Liver (tissue), 9 donors: Measurements from ENCODE around the gene PAK1. TPM values are rescaled to one million over a fixed set of nuclear protein-coding genes. Genes with fewer than 3 reads are reported as not detected.

Experiments used
- DNase-seq: peaks from one replicate; pipeline ENCODE4 v3.0.0-alpha.2; 2017; ENCODE audit warnings: low spot score
- H3K27ac ChIP-seq, 2 donors: one replicate each; pipeline ENCODE4 v1.7.0; 2013; ENCODE audit warnings: inconsistent platforms in 2 of 2, low read length in 2 of 2, control low read depth in 1 of 2, low read depth in 1 of 2, mild to moderate bottlenecking in 1 of 2
- H3K27me3 ChIP-seq, 4 donors: one replicate each; pipeline versions ENCODE4 v1.6.1 to v1.7.0; 2013; ENCODE audit warnings: low read length in 3 of 4, inconsistent platforms in 1 of 4, mild to moderate bottlenecking in 1 of 4, moderate library complexity in 1 of 4; ENCODE audit not compliant: control insufficient read depth in 4 of 4, insufficient read depth in 4 of 4
- H3K36me3 ChIP-seq, 4 donors: one replicate each; pipeline versions ENCODE4 v1.6.1 to v1.7.0; 2013; ENCODE audit warnings: low read length in 3 of 4, mild to moderate bottlenecking in 3 of 4, low read depth in 1 of 4, moderate library complexity in 1 of 4; ENCODE audit not compliant: control insufficient read depth in 4 of 4, insufficient read depth in 3 of 4
- H3K4me1 ChIP-seq, 4 donors: one replicate each; pipeline versions ENCODE4 v1.6.1 to v1.7.0; 2013; ENCODE audit warnings: low read length in 3 of 4, mild to moderate bottlenecking in 3 of 4, moderate library complexity in 1 of 4; ENCODE audit not compliant: control insufficient read depth in 4 of 4, insufficient read depth in 4 of 4
- H3K4me3 ChIP-seq, 3 donors: one replicate each; pipeline versions ENCODE4 v1.6.1 to v1.7.0; 2013; ENCODE audit warnings: low read length in 3 of 3, control low read depth in 1 of 3, low read depth in 1 of 3, mild to moderate bottlenecking in 1 of 3
- H3K9ac ChIP-seq, 2 donors: one replicate each; pipeline ENCODE4 v1.7.0; 2013; ENCODE audit warnings: low read length in 2 of 2, mild to moderate bottlenecking in 2 of 2, moderate library complexity in 2 of 2, control low read depth in 1 of 2, low read depth in 1 of 2
- H3K9me3 ChIP-seq, 4 donors: one replicate each; pipeline versions ENCODE4 v1.6.1 to v1.7.0; 2013; ENCODE audit warnings: low read length in 3 of 4; ENCODE audit not compliant: control insufficient read depth in 4 of 4
- ATF3 ChIP-seq: IDR thresholded peaks from 2 replicates; pipeline ENCODE4 v1.6.1; 2016; ENCODE audit warnings: antibody characterized with exemption
- EGR1 ChIP-seq, 2 donors: IDR thresholded peaks; 2 replicates each; pipeline ENCODE4 v1.6.1; 2016 to 2018; ENCODE audit warnings: antibody characterized with exemption in 2 of 2, low read depth in 2 of 2
- FOXA1 ChIP-seq: IDR thresholded peaks from 2 replicates; pipeline ENCODE4 v1.6.1; 2016; ENCODE audit warnings: antibody characterized with exemption
- FOXA2 ChIP-seq: IDR thresholded peaks from 2 replicates; pipeline ENCODE4 v1.6.1; 2016; ENCODE audit warnings: antibody characterized with exemption
- GABPA ChIP-seq, 2 donors: IDR thresholded peaks in 1 of 2; conservative IDR thresholded peaks in 1 of 2; 2 replicates each; pipeline ENCODE4 v1.6.1; 2016; ENCODE audit warnings: antibody characterized with exemption in 2 of 2, mild to moderate bottlenecking in 1 of 2, moderate library complexity in 1 of 2
- HNF4A ChIP-seq, 2 donors: conservative IDR thresholded peaks; 2 replicates each; pipeline ENCODE4 v1.6.1; 2016; ENCODE audit warnings: antibody characterized with exemption in 2 of 2, mild to moderate bottlenecking in 2 of 2
- HNF4G ChIP-seq: IDR thresholded peaks from 2 replicates; pipeline ENCODE4 v1.6.1; 2016; ENCODE audit warnings: antibody characterized with exemption
- JUND ChIP-seq, 2 donors: IDR thresholded peaks; 2 replicates each; pipeline ENCODE4 v1.6.1; 2016; ENCODE audit warnings: antibody characterized with exemption in 2 of 2
- MAX ChIP-seq: IDR thresholded peaks from 2 replicates; pipeline ENCODE4 v1.6.1; 2016; ENCODE audit warnings: antibody characterized with exemption
- RAD21 ChIP-seq, 2 donors: IDR thresholded peaks; 2 replicates each; pipeline ENCODE4 v1.6.1; 2016; ENCODE audit warnings: antibody characterized with exemption in 2 of 2, mild to moderate bottlenecking in 2 of 2
- RXRA ChIP-seq, 2 donors: IDR thresholded peaks; 2 replicates each; pipeline ENCODE4 v1.6.1; 2017 to 2018; ENCODE audit warnings: antibody characterized with exemption in 2 of 2, mild to moderate bottlenecking in 1 of 2
- SP1 ChIP-seq: IDR thresholded peaks from 2 replicates; pipeline ENCODE4 v1.6.1; 2018; ENCODE audit warnings: antibody characterized with exemption, mild to moderate bottlenecking
- TAF1 ChIP-seq: conservative IDR thresholded peaks from 2 replicates; pipeline ENCODE4 v1.6.1; 2016; ENCODE audit warnings: antibody characterized with exemption, mild to moderate bottlenecking
- YY1 ChIP-seq: IDR thresholded peaks from 2 replicates; pipeline ENCODE4 v1.6.1; 2016; ENCODE audit warnings: antibody characterized with exemption, mild to moderate bottlenecking
- ZBTB33 ChIP-seq: IDR thresholded peaks from 2 replicates; pipeline ENCODE4 v1.6.1; 2016; ENCODE audit warnings: antibody characterized with exemption
- WGBS: extraction: QIAGEN DNeasy Blood & Tissue Kit; methylation state at CpG from one replicate; pipeline ENCODE4 v1.1.7; 2013; 5-methylcytosine and 5-hydroxymethylcytosine counted together
- polyA plus RNA-seq, 2 donors: library from polyadenylated mRNA; stranded (reverse) in 1 of 2; unstranded in 1 of 2; fragments of 200-250 nt in 1 of 2; fragments of >200 nt in 1 of 2; fragmentation: Nextera tagmentation in 1 of 2; extraction: Ambion mirVana in 1 of 2; gene quantifications; one replicate each; pipeline versions ENCODE4 v1.2.1 to v1.2.3, GENCODE V29; 2013 to 2015
- total RNA-seq, 2 donors: library from RNA; depleted of rRNA; stranded (reverse); fragments of >200 nt; gene quantifications; one replicate each; pipeline ENCODE4 v1.2.3, GENCODE V29; 2014
- TF ChIP-seq, protein P1 (sequence below): IDR thresholded peaks from 2 replicates; pipeline ENCODE4 v1.6.1; 2016; ENCODE audit warnings: antibody characterized with exemption, mild to moderate bottlenecking
- TF ChIP-seq, protein P2 (sequence below): fragments of 150-350 bp; IDR thresholded peaks from 2 replicates; pipeline ENCODE4 v1.5.1; 2017; ENCODE audit warnings: improper control_type of control experiment, low read depth, low read length; ENCODE audit not compliant: missing input control
- donor health status: healthy.
- donor health status: healthy.
- donor health status: healthy.
- donor health status: healthy.
- donor health status: healthy.

PAK1 gene
- total and polyA plus RNA-seq, 4 donors = 3.6 to 24.9 (median 7.4) TPM

DNA sequence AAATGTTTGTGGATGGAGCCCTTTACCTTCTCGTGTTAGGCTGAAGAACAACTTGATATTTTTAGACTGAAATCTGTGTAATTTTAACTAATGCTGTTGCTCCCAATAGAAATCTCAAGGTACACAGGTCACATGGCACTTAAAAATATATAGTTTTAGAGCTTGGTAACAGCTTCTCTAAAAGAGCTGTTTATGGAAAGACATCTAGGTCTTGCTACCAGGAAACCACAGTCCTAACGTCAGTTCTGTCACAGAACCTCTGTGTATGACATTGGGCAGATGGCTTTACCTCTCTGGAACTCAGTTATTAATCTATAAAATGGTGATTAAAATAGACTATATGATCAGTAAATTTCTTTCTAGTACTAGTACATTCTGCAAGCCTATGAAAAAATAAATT is 35.4 kb downstream of the PAK1 start:
- Histone ChIP-seq H3K27me3 (no peaks in the 10 kb centered on the region), H3K9ac (no peak overlapping the region), H3K4me3 (no peak overlapping the region), H3K9me3 (no peaks in the 10 kb centered on the region), H3K27ac (no peak overlapping the region), H3K4me1 (peaks cover 0 to under 1% (median 0%) of the 10 kb centered on the region in 4 donors), H3K36me3 (no peaks in the 10 kb centered on the region)
- 86% methylated on average over 2 of the region's 2 CpGs for WGBS
- TF ChIP-seq JUND (IDR thresholded peaks at IDR 0.05) = no peak
- TF ChIP-seq ZBTB33 = no peak
- no peak for TF ChIP-seq MAX
- TF ChIP-seq, protein P1, sequence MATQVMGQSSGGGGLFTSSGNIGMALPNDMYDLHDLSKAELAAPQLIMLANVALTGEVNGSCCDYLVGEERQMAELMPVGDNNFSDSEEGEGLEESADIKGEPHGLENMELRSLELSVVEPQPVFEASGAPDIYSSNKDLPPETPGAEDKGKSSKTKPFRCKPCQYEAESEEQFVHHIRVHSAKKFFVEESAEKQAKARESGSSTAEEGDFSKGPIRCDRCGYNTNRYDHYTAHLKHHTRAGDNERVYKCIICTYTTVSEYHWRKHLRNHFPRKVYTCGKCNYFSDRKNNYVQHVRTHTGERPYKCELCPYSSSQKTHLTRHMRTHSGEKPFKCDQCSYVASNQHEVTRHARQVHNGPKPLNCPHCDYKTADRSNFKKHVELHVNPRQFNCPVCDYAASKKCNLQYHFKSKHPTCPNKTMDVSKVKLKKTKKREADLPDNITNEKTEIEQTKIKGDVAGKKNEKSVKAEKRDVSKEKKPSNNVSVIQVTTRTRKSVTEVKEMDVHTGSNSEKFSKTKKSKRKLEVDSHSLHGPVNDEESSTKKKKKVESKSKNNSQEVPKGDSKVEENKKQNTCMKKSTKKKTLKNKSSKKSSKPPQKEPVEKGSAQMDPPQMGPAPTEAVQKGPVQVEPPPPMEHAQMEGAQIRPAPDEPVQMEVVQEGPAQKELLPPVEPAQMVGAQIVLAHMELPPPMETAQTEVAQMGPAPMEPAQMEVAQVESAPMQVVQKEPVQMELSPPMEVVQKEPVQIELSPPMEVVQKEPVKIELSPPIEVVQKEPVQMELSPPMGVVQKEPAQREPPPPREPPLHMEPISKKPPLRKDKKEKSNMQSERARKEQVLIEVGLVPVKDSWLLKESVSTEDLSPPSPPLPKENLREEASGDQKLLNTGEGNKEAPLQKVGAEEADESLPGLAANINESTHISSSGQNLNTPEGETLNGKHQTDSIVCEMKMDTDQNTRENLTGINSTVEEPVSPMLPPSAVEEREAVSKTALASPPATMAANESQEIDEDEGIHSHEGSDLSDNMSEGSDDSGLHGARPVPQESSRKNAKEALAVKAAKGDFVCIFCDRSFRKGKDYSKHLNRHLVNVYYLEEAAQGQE = no peak
- no peak for TF ChIP-seq SP1
- no peak for TF ChIP-seq GABPA (IDR thresholded peaks at IDR 0.05 in 1 of 2, conservative IDR thresholded peaks at IDR 0.05 in 1 of 2)
- TF ChIP-seq ATF3 = no peak
- no peak for TF ChIP-seq YY1
- TF ChIP-seq TAF1 = no peak
- TF ChIP-seq RXRA (IDR thresholded peaks at IDR 0.05) = no peak
- TF ChIP-seq RAD21 (IDR thresholded peaks at IDR 0.05) = no peak
- no peak for TF ChIP-seq FOXA2
- no peak for TF ChIP-seq HNF4G
- no peak for TF ChIP-seq HNF4A (conservative IDR thresholded peaks at IDR 0.05)
- no peak for TF ChIP-seq FOXA1
- TF ChIP-seq, protein P2, sequence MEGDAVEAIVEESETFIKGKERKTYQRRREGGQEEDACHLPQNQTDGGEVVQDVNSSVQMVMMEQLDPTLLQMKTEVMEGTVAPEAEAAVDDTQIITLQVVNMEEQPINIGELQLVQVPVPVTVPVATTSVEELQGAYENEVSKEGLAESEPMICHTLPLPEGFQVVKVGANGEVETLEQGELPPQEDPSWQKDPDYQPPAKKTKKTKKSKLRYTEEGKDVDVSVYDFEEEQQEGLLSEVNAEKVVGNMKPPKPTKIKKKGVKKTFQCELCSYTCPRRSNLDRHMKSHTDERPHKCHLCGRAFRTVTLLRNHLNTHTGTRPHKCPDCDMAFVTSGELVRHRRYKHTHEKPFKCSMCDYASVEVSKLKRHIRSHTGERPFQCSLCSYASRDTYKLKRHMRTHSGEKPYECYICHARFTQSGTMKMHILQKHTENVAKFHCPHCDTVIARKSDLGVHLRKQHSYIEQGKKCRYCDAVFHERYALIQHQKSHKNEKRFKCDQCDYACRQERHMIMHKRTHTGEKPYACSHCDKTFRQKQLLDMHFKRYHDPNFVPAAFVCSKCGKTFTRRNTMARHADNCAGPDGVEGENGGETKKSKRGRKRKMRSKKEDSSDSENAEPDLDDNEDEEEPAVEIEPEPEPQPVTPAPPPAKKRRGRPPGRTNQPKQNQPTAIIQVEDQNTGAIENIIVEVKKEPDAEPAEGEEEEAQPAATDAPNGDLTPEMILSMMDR = no peak
- no peak for TF ChIP-seq EGR1 (IDR thresholded peaks at IDR 0.05; ENCODE audit: low read depth in 2 of 2)
- no peak for DNase-seq

DNA sequence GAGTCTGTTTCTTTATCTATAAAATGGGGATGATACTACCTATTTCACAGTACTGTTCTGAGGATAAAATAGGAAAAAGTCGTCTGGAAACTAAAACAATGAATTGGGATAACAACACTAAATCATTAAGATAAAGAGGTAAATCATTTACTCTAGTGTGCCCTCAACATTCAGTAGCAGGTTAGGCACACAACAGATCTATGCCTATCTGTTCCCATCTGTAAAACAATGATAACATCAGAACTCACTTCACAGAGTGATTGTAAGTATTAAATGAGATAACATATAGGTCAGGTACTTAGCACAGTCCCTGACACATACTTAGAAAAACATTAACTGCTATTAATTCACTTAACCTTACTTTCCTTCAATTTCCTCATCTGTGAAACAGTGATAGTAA is 36.9 kb downstream of the PAK1 start:
- H3K36me3 ChIP-seq = no peaks in the 10 kb centered on the region
- no peaks in the 10 kb centered on the region for H3K27me3 ChIP-seq
- WGBS = 47% methylated on average over 1 of the region's 1 CpG
- H3K4me1 ChIP-seq = peaks cover 0 to 2% (median 0%) of the 10 kb centered on the region in 4 donors
- no peak overlapping the region for H3K9ac ChIP-seq
- H3K9me3 ChIP-seq = no peaks in the 10 kb centered on the region
- no peak for TF ChIP-seq ATF3
- no peak for TF ChIP-seq TAF1
- TF ChIP-seq RXRA (IDR thresholded peaks at IDR 0.05) = no peak
- TF ChIP-seq RAD21 (IDR thresholded peaks at IDR 0.05) = no peak
- no peak for TF ChIP-seq ZBTB33
- TF ChIP-seq, protein P1 = no peak
- no peak overlapping the region for H3K4me3 ChIP-seq
- no peak for DNase-seq
- no peak overlapping the region for H3K27ac ChIP-seq
